Measurements from ENCODE around the gene C12orf43. TPM values are rescaled to one million over a fixed set of nuclear protein-coding genes. Genes with fewer than 3 reads are reported as not detected.
"Not testable (repeated sequence)": the region's sequence is repeated elsewhere in the genome, so short reads cannot be mapped to it uniquely, and the experiment has no call there.

C12orf43 gene
- total RNA-seq, 1 experiment from 2014 or later: 5.2 TPM

DNA sequence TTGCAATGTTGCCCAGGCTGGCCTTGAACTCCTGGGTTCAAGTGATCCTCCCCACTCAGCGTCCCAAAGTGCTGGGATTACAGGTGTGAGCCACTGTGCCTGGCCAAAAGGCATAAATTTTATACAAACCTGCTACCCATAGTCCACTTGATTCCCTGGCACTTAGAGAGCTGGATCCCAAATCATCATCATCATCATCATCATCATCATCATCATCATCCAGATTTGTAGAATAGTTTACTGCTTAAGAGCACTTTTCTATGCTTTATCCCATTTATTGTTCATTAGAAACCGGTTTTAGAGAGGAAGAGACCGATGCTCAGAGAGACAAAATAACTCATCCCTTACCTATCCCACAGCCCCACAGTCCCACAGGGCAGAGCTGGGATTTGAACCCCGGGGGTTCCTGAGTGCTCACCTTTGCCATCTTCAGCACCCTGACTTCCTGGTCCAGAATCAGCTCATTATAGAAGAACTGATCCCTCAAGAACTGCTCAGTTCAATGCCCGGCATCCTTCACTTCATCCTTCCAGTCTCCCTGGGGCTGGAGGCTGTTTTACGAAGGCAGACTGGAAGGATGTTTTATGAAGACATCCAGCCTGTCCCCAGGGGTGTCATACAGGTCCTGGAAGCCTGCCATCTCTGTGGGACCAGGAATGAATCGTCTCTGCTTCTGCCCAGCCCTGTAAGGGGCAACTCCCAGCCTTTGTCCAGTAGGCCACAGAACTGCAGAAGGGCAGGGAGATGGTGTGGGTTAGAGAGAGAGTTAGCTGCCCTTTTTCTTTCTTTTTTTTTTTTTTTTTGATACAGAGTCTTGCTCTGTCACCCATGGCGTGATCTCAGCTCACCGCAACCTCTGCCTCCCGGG lies 43.0 kb upstream of the C12orf43 start:
- H3K27ac ChIP-seq (ENCODE audit: low read length): no peak overlapping the region
- H3K27me3 ChIP-seq (ENCODE audit: low read length): no peaks in the 10 kb centered on the region
- H2AFZ ChIP-seq (ENCODE audit: low read length): no peak overlapping the region
- no peaks in the 10 kb centered on the region for H3K9me2 ChIP-seq (replicated peaks; ENCODE audit: insufficient read depth, low read length)
- peaks cover 8% of the 10 kb centered on the region for H3K4me1 ChIP-seq (ENCODE audit: low read length)
- H3K9me3 ChIP-seq (ENCODE audit: low read length): no peaks in the 10 kb centered on the region
- H3K79me2 ChIP-seq (ENCODE audit: low read length): no peaks in the 10 kb centered on the region
- DNase-seq: no peak
- no peaks in the 10 kb centered on the region for H4K20me1 ChIP-seq (ENCODE audit: insufficient read depth, low read depth, low read length)
- H3K4me2 ChIP-seq (ENCODE audit: low read depth, low read length, poor library complexity, severe bottlenecking): peak overlapping the region; percentile 71
- H3K36me3 ChIP-seq (ENCODE audit: insufficient read depth, low read length): no peaks in the 10 kb centered on the region
- no peak overlapping the region for H3K9ac ChIP-seq (ENCODE audit: low read length)
- H3K4me3 ChIP-seq (ENCODE audit: low read length): no peak overlapping the region

- no peaks in the 10 kb centered on the region for H3K9me3 ChIP-seq (ENCODE audit: low read length)
- DNase-seq: no peak
- H3K9ac ChIP-seq (ENCODE audit: low read length): no peak overlapping the region
- no peaks in the 10 kb centered on the region for H3K27me3 ChIP-seq (ENCODE audit: low read length)
- no peaks in the 10 kb centered on the region for H4K20me1 ChIP-seq (ENCODE audit: insufficient read depth, low read depth, low read length)
- H3K36me3 ChIP-seq (ENCODE audit: insufficient read depth, low read length): no peaks in the 10 kb centered on the region
- no peaks in the 10 kb centered on the region for H3K79me2 ChIP-seq (ENCODE audit: low read length)
- H2AFZ ChIP-seq (ENCODE audit: low read length): no peak overlapping the region
- H3K27ac ChIP-seq (ENCODE audit: low read length): no peak overlapping the region
- peaks cover 8% of the 10 kb centered on the region for H3K4me1 ChIP-seq (ENCODE audit: low read length)
- H3K4me2 ChIP-seq (ENCODE audit: low read depth, low read length, poor library complexity, severe bottlenecking): no peak overlapping the region
- no peaks in the 10 kb centered on the region for H3K9me2 ChIP-seq (replicated peaks; ENCODE audit: insufficient read depth, low read length)
- no peak overlapping the region for H3K4me3 ChIP-seq (ENCODE audit: low read length)
Observed at GRCh38 chr12:121057794-121058193, 41.5 kb upstream of the C12orf43 start.

- no peaks in the 10 kb centered on the region for H3K4me1 ChIP-seq (ENCODE audit: low read length)
- H4K20me1 ChIP-seq (ENCODE audit: insufficient read depth, low read depth, low read length): no peaks in the 10 kb centered on the region
- no peak overlapping the region for H3K9ac ChIP-seq (ENCODE audit: low read length)
- no peaks in the 10 kb centered on the region for H3K9me2 ChIP-seq (replicated peaks; ENCODE audit: insufficient read depth, low read length)
- H3K79me2 ChIP-seq (ENCODE audit: low read length): no peaks in the 10 kb centered on the region
- H3K9me3 ChIP-seq (ENCODE audit: low read length): no peaks in the 10 kb centered on the region
- DNase-seq: no peak
- no peak overlapping the region for H3K4me3 ChIP-seq (ENCODE audit: low read length)
- H3K4me2 ChIP-seq (ENCODE audit: low read depth, low read length, poor library complexity, severe bottlenecking): no peak overlapping the region
- no peak overlapping the region for H2AFZ ChIP-seq (ENCODE audit: low read length)
- no peaks in the 10 kb centered on the region for H3K36me3 ChIP-seq (ENCODE audit: insufficient read depth, low read length)
- no peaks in the 10 kb centered on the region for H3K27me3 ChIP-seq (ENCODE audit: low read length)
- H3K27ac ChIP-seq (ENCODE audit: low read length): no peak overlapping the region
Observed at GRCh38 chr12:121053706-121054105, 37.4 kb upstream of the C12orf43 start.

DNA sequence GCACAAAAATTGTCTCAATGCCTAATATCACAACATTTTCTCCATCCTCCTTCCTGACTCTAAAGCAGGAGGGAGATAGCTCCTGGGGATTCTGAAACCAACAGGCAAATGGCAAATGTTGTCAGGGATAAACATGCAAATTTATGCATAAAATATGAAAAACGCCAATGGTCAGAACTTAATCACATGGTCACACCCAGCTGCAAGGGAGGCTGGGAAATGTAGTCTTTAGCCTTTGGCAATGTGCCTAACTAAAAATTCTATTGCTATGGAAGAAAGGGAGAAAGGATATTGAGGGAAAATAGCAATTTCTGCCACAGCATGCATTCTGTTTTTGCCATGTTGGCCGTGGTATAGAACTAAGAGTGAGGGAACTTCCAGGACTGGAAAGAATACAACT lies 34.4 kb upstream of the C12orf43 start:
- H3K4me2 ChIP-seq (ENCODE audit: low read depth, low read length, poor library complexity, severe bottlenecking): no peak overlapping the region
- no peak overlapping the region for H3K27ac ChIP-seq (ENCODE audit: low read length)
- H2AFZ ChIP-seq (ENCODE audit: low read length): no peak overlapping the region

DNA sequence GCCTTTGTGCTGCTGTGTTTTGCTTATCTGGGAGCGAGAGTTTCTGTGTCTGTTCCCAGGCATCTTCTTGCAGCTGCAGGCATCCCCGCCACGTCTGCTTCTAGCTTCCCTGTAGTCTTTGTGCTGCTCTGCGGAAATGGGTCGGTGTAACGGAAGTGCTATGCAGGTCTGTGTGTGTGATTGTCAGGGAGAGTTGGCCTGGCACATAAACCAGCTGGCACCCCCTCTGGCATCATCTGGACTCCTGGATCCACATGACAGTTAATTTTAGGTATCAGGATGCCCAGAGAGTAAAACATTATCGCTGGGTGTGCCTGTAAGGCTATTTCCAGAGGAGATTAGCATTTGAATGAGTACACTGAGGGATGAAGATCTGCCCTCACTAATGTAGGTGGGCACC lies 32.2 kb upstream of the C12orf43 start:
- H3K27ac ChIP-seq (ENCODE audit: low read length): no peak overlapping the region
- H3K4me2 ChIP-seq (ENCODE audit: low read depth, low read length, poor library complexity, severe bottlenecking): no peak overlapping the region

More for the DNA sequence above, 34.4 kb upstream of the C12orf43 start:
- Histone ChIP-seq H3K9ac (ENCODE audit: low read length) (no peak overlapping the region), H3K4me3 (ENCODE audit: low read length) (no peak overlapping the region), H3K27me3 (ENCODE audit: low read length) (no peaks in the 10 kb centered on the region), H4K20me1 (ENCODE audit: insufficient read depth, low read depth, low read length) (no peaks in the 10 kb centered on the region), H3K9me3 (ENCODE audit: low read length) (no peaks in the 10 kb centered on the region), H3K79me2 (ENCODE audit: low read length) (no peaks in the 10 kb centered on the region), H3K4me1 (ENCODE audit: low read length) (no peaks in the 10 kb centered on the region), H3K9me2 (replicated peaks; ENCODE audit: insufficient read depth, low read length) (no peaks in the 10 kb centered on the region), H3K36me3 (ENCODE audit: insufficient read depth, low read length) (no peaks in the 10 kb centered on the region)
- peak; percentile 62 for DNase-seq

DNA sequence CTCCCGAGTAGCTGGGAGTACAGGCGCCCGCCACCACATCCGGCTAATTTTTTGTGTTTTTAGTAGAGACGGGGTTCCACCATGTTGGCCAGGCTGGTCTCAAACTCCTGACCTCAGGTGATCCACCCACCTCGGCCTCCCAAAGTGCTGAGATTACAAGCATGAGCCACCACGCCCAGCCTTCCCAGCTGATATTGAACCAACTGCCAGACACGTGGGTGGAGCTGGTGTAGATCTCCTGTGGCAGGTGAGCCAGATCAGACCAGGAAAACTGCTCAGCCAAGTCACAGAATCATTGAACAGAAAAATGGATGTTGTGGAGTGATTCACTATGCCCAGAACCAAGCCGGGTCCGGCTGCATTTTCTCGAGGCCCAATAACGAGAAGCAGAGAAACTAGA lies 31.1 kb upstream of the C12orf43 start:
- not testable (repeated sequence) for H3K27ac ChIP-seq (ENCODE audit: low read length); H3K4me3 ChIP-seq (ENCODE audit: low read length); H3K27me3 ChIP-seq (ENCODE audit: low read length); H3K4me1 ChIP-seq (ENCODE audit: low read length); H3K9me3 ChIP-seq (ENCODE audit: low read length); H4K20me1 ChIP-seq (ENCODE audit: insufficient read depth, low read depth, low read length); H3K4me2 ChIP-seq (ENCODE audit: low read depth, low read length, poor library complexity, severe bottlenecking); H2AFZ ChIP-seq (ENCODE audit: low read length); DNase-seq; H3K79me2 ChIP-seq (ENCODE audit: low read length); H3K9me2 ChIP-seq (replicated peaks; ENCODE audit: insufficient read depth, low read length); H3K9ac ChIP-seq (ENCODE audit: low read length); H3K36me3 ChIP-seq (ENCODE audit: insufficient read depth, low read length)

More for the DNA sequence above, 32.2 kb upstream of the C12orf43 start:
- no peak overlapping the region for H3K4me3 ChIP-seq (ENCODE audit: low read length)
- no peak for DNase-seq
- no peaks in the 10 kb centered on the region for H3K9me3 ChIP-seq (ENCODE audit: low read length)
- H3K4me1 ChIP-seq (ENCODE audit: low read length): no peaks in the 10 kb centered on the region
- no peak overlapping the region for H3K9ac ChIP-seq (ENCODE audit: low read length)
- H3K36me3 ChIP-seq (ENCODE audit: insufficient read depth, low read length): no peaks in the 10 kb centered on the region
- no peaks in the 10 kb centered on the region for H3K79me2 ChIP-seq (ENCODE audit: low read length)
- no peak overlapping the region for H2AFZ ChIP-seq (ENCODE audit: low read length)
- no peaks in the 10 kb centered on the region for H3K27me3 ChIP-seq (ENCODE audit: low read length)
- H3K9me2 ChIP-seq (replicated peaks; ENCODE audit: insufficient read depth, low read length): no peaks in the 10 kb centered on the region
- H4K20me1 ChIP-seq (ENCODE audit: insufficient read depth, low read depth, low read length): no peaks in the 10 kb centered on the region

DNA sequence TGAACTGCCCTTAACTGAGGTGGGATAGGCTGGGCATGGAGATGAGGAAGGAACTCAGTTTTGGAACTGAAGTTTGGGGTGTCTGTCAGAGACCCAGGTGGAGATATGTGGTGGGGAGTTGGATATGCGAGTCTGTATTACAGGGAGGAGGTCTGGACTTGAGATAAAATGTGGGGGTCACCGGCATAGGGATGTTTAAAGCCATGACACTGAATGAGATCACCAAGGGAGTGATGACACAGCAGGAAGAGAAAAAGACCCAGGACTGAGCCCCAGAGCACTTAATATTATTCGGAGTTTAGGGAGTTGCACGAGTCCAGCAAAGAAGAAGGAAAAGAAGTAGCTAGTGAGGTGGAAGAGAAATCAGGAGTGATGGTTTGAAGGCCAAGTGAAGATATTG lies 26.8 kb upstream of the C12orf43 start:
- Histone ChIP-seq H3K9me3 (ENCODE audit: low read length) (no peaks in the 10 kb centered on the region), H3K4me2 (ENCODE audit: low read depth, low read length, poor library complexity, severe bottlenecking) (no peak overlapping the region), H3K36me3 (ENCODE audit: insufficient read depth, low read length) (no peaks in the 10 kb centered on the region), H4K20me1 (ENCODE audit: insufficient read depth, low read depth, low read length) (no peaks in the 10 kb centered on the region), H3K79me2 (ENCODE audit: low read length) (no peaks in the 10 kb centered on the region), H3K27ac (ENCODE audit: low read length) (no peak overlapping the region), H3K9ac (ENCODE audit: low read length) (no peak overlapping the region), H3K27me3 (ENCODE audit: low read length) (no peaks in the 10 kb centered on the region), H3K4me1 (ENCODE audit: low read length) (peaks cover 13% of the 10 kb centered on the region), H2AFZ (ENCODE audit: low read length) (no peak overlapping the region), H3K9me2 (replicated peaks; ENCODE audit: insufficient read depth, low read length) (no peaks in the 10 kb centered on the region), H3K4me3 (ENCODE audit: low read length) (no peak overlapping the region)
- no peak for DNase-seq

- Histone ChIP-seq H4K20me1 (ENCODE audit: insufficient read depth, low read depth, low read length) (no peaks in the 10 kb centered on the region), H3K4me2 (ENCODE audit: low read depth, low read length, poor library complexity, severe bottlenecking) (peak within 1 kb of the TSS; percentile 61), H2AFZ (ENCODE audit: low read length) (peak within 1 kb of the TSS; percentile 88), H3K9me2 (replicated peaks; ENCODE audit: insufficient read depth, low read length) (no peaks in the 10 kb centered on the region), H3K27me3 (ENCODE audit: low read length) (no peaks in the 10 kb centered on the region), H3K9me3 (ENCODE audit: low read length) (no peaks in the 10 kb centered on the region), H3K4me1 (ENCODE audit: low read length) (peaks cover 13% of the 10 kb centered on the region), H3K9ac (ENCODE audit: low read length) (peak within 1 kb of the TSS; percentile 60), H3K27ac (ENCODE audit: low read length) (no peak within 1 kb of the TSS), H3K79me2 (ENCODE audit: low read length) (no peaks in the 10 kb centered on the region), H3K4me3 (ENCODE audit: low read length) (peak within 1 kb of the TSS; percentile 69), H3K36me3 (ENCODE audit: insufficient read depth, low read length) (no peaks in the 10 kb centered on the region)
- DNase-seq: peak; percentile 69
Observed at GRCh38 chr12:121038861-121039668, 22.8 kb upstream of the C12orf43 start, which contains the start of gene OASL. Gene OASL (minus strand): TSS chr12:121039246. CDS start chr12:121038971, 275 bp downstream.
